H9 (cell line): ENCODE data around the gene MT1M. TPM values are rescaled to one million over a fixed set of nuclear protein-coding genes. Genes with fewer than 3 reads are reported as not detected.

Experiments used
- DNase-seq: peaks from one replicate; pipeline ENCODE4 v3.0.0-alpha.2; 2017
- H2AFZ ChIP-seq: one replicate; pipeline ENCODE4 v1.6.1; 2013; ENCODE audit warnings: mild to moderate bottlenecking, low read length, control low read depth, moderate library complexity
- H2AK5ac ChIP-seq: 2 replicates; pipeline ENCODE4 v1.6.1; 2013; ENCODE audit warnings: low read length, control low read depth, mixed read lengths; ENCODE audit not compliant: insufficient read length
- H2BK120ac ChIP-seq: one replicate; pipeline ENCODE4 v1.6.1; 2013; ENCODE audit warnings: low read depth, mild to moderate bottlenecking, low read length, control low read depth, inconsistent platforms; ENCODE audit not compliant: poor library complexity, severe bottlenecking
- H2BK12ac ChIP-seq: 2 replicates; pipeline ENCODE4 v1.6.1; 2013; ENCODE audit warnings: low read length, control low read depth, mixed read lengths, low read depth; ENCODE audit not compliant: insufficient read length
- H2BK15ac ChIP-seq: 2 replicates; pipeline ENCODE4 v1.6.1; 2013; ENCODE audit warnings: low read depth, low read length, control low read depth
- H2BK20ac ChIP-seq: one replicate; pipeline ENCODE4 v1.6.1; 2013; ENCODE audit warnings: low read depth, mild to moderate bottlenecking, low read length, control low read depth, inconsistent platforms; ENCODE audit not compliant: poor library complexity, severe bottlenecking
- H2BK5ac ChIP-seq: 2 replicates; pipeline ENCODE4 v1.6.1; 2013; ENCODE audit warnings: low read length, control low read depth, mixed read lengths; ENCODE audit not compliant: insufficient read length
- H3K14ac ChIP-seq: 2 replicates; pipeline ENCODE4 v1.6.1; 2013; ENCODE audit warnings: low read length, control low read depth; ENCODE audit not compliant: insufficient read depth
- H3K18ac ChIP-seq: 2 replicates; pipeline ENCODE4 v1.6.1; 2013; ENCODE audit warnings: low read depth, mild to moderate bottlenecking, mixed read lengths, low read length, control low read depth; ENCODE audit not compliant: insufficient read length
- H3K23ac ChIP-seq: 2 replicates; pipeline ENCODE4 v1.6.1; 2013; ENCODE audit warnings: low read length, control low read depth, mixed read lengths, low read depth; ENCODE audit not compliant: insufficient read length
- H3K23me2 ChIP-seq: 2 replicates; pipeline ENCODE4 v1.6.1; 2013; ENCODE audit warnings: low read depth, mild to moderate bottlenecking, mixed read lengths, low read length, control low read depth; ENCODE audit not compliant: insufficient read length, poor library complexity, severe bottlenecking
- H3K27ac ChIP-seq: 2 replicates; pipeline ENCODE4 v1.5.1; 2013; ENCODE audit warnings: low read length, control low read depth, mixed read lengths, low read depth; ENCODE audit not compliant: insufficient read length
- H3K27me3 ChIP-seq: 2 replicates; pipeline ENCODE4 v1.6.1; 2013; ENCODE audit warnings: low read length, control low read depth, inconsistent platforms; ENCODE audit not compliant: insufficient read depth
- H3K4ac ChIP-seq: 2 replicates; pipeline ENCODE4 v1.6.1; 2013; ENCODE audit warnings: low read depth, mild to moderate bottlenecking, control low read depth, inconsistent platforms, low read length, moderate library complexity
- H3K4me1 ChIP-seq: 2 replicates; pipeline ENCODE4 v1.6.1; 2013; ENCODE audit warnings: low read length, control low read depth, inconsistent platforms; ENCODE audit not compliant: insufficient read depth
- H3K4me2 ChIP-seq: 2 replicates; pipeline ENCODE4 v1.6.1; 2013; ENCODE audit warnings: low read length, control low read depth, mixed read lengths; ENCODE audit not compliant: insufficient read length, insufficient read depth
- H3K56ac ChIP-seq: 2 replicates; pipeline ENCODE4 v1.6.1; 2013; ENCODE audit warnings: low read depth, mild to moderate bottlenecking, mixed read lengths, low read length, control low read depth; ENCODE audit not compliant: insufficient read length
- H3K79me1 ChIP-seq: 2 replicates; pipeline ENCODE4 v1.6.1; 2013; ENCODE audit warnings: low read depth, mild to moderate bottlenecking, moderate library complexity, low read length, control low read depth, inconsistent platforms; ENCODE audit not compliant: insufficient read depth, poor library complexity, severe bottlenecking
- H3K79me2 ChIP-seq: 2 replicates; pipeline ENCODE4 v1.6.1; 2013; ENCODE audit warnings: low read length, control low read depth, inconsistent platforms; ENCODE audit not compliant: insufficient read depth
- H3K9ac ChIP-seq: 2 replicates; pipeline ENCODE4 v1.6.1; 2013; ENCODE audit warnings: low read length, control low read depth, mixed read lengths; ENCODE audit not compliant: insufficient read length; ENCODE audit errors: extremely low read depth
- H3K9me3 ChIP-seq: one replicate; pipeline ENCODE4 v1.6.1; 2013; ENCODE audit warnings: low read depth, low read length, inconsistent platforms; ENCODE audit not compliant: control insufficient read depth
- H3T11ph ChIP-seq: one replicate; pipeline ENCODE4 v1.6.1; 2013; ENCODE audit warnings: mild to moderate bottlenecking, low read length, control low read depth, inconsistent platforms
- H4K20me1 ChIP-seq: one replicate; pipeline ENCODE4 v1.6.1; 2013; ENCODE audit not compliant: control insufficient read depth, insufficient read length, insufficient read depth
- H4K5ac ChIP-seq: 2 replicates; pipeline ENCODE4 v1.6.1; 2013; ENCODE audit warnings: low read depth, mild to moderate bottlenecking, mixed read lengths, low read length, control low read depth; ENCODE audit not compliant: insufficient read length
- H4K8ac ChIP-seq: replicated peaks from 2 replicates; pipeline ENCODE4 v1.6.1; 2013; ENCODE audit warnings: low read length, control low read depth, mixed read lengths, low read depth; ENCODE audit not compliant: insufficient read length
- H4K91ac ChIP-seq: 2 replicates; pipeline ENCODE4 v1.6.1; 2013; ENCODE audit warnings: low read depth, mild to moderate bottlenecking, moderate library complexity, mixed read lengths, low read length, control low read depth; ENCODE audit not compliant: insufficient read length
- H3K27ac Mint-ChIP-seq, 3 experiments: 2 replicates in 2 of 3; 3 replicates in 1 of 3; pipeline ENCODE4 v1.8.0; 2020 to 2021; ENCODE audit warnings: mixed read lengths in 3 of 3, mild to moderate bottlenecking in 1 of 3, moderate library complexity in 1 of 3
- H3K27me3 Mint-ChIP-seq: 2 replicates; pipeline ENCODE4 v1.8.0; 2021; ENCODE audit warnings: low read depth, mild to moderate bottlenecking, moderate library complexity, mixed read lengths
- H3K36me3 Mint-ChIP-seq, 3 experiments: 2 replicates in 2 of 3; 3 replicates in 1 of 3; pipeline ENCODE4 v1.8.0; 2020 to 2021; ENCODE audit warnings: low read depth in 3 of 3, mixed read lengths in 3 of 3; ENCODE audit not compliant: insufficient read depth in 1 of 3
- H3K4me1 Mint-ChIP-seq, 2 experiments: 2 replicates each; pipeline ENCODE4 v1.8.0; 2020; ENCODE audit warnings: mixed read lengths in 2 of 2
- H3K4me3 Mint-ChIP-seq, 2 experiments: 2 replicates in 1 of 2; 3 replicates in 1 of 2; pipeline ENCODE4 v1.8.0; 2020 to 2021; ENCODE audit warnings: mild to moderate bottlenecking in 2 of 2, mixed read lengths in 2 of 2, moderate library complexity in 1 of 2
- H3K9me3 Mint-ChIP-seq, 2 experiments: 2 replicates in 1 of 2; 3 replicates in 1 of 2; pipeline ENCODE4 v1.8.0; 2020; ENCODE audit warnings: mild to moderate bottlenecking in 2 of 2, mixed read lengths in 2 of 2, moderate library complexity in 1 of 2
- WGBS: extraction: QIAGEN DNeasy Blood & Tissue Kit; methylation state at CpG from one replicate; pipeline ENCODE4 v1.1.7; 2013; ENCODE audit warnings: missing lambda C conversion rate, low lambda C conversion rate, mixed read lengths; ENCODE audit not compliant: insufficient read length; ENCODE audit errors: extremely low coverage; 5-methylcytosine and 5-hydroxymethylcytosine counted together
- total RNA-seq: library from RNA; stranded (reverse); gene quantifications from 2 replicates; pipeline ENCODE4 v1.2.1, GENCODE V29; 2021
- TF ChIP-seq, protein P1 (sequence below): fragments of 200-600 bp; sonication (generic); conservative IDR thresholded peaks from 3 replicates; pipeline ENCODE4 v1.8.0; 2021; ENCODE audit warnings: antibody characterized with exemption, mild to moderate bottlenecking

The MT1M gene
- total RNA-seq, 1 experiment from 2014 or later = 1.4 TPM

DNA sequence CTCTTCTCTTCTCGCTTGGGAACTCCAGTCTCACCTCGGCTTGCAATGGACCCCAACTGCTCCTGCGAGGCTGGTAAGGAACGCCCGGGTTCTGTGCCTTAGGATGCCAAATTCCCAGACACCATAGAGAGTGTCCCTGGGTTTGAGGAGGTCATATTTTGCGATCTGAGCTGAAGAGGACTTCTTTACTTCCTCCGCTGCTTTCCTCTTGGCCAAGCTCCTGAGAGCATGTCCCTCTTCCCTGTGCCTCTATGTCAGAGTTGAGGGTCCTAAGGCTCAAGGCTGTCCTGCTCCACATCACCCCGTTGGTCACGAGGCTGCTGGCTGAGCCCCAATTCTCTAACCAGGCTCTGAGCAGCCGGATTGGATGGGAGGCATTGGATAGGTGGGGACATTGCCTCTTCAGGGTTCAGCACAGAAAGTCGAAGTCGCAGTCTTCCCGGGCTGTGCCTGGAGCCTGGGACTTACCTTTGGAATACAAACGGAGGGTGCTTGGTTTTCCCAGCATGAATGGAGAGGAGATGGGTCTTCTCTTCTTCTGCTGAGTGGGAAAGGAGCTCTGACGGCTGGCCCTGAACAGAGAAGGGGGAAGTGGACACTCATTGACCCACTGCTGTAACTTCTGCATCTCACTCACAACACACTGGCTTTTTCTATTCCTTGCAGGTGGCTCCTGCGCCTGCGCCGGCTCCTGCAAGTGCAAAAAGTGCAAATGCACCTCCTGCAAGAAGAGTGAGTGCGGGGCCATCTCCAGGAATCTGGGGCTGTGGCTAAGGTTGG is 37.6 kb downstream of the MT1M start:
- TF ChIP-seq, protein P1, sequence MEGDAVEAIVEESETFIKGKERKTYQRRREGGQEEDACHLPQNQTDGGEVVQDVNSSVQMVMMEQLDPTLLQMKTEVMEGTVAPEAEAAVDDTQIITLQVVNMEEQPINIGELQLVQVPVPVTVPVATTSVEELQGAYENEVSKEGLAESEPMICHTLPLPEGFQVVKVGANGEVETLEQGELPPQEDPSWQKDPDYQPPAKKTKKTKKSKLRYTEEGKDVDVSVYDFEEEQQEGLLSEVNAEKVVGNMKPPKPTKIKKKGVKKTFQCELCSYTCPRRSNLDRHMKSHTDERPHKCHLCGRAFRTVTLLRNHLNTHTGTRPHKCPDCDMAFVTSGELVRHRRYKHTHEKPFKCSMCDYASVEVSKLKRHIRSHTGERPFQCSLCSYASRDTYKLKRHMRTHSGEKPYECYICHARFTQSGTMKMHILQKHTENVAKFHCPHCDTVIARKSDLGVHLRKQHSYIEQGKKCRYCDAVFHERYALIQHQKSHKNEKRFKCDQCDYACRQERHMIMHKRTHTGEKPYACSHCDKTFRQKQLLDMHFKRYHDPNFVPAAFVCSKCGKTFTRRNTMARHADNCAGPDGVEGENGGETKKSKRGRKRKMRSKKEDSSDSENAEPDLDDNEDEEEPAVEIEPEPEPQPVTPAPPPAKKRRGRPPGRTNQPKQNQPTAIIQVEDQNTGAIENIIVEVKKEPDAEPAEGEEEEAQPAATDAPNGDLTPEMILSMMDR = no peak
- H3K27ac ChIP-seq = no peak overlapping the region
- peak overlapping the region; percentile 27 to 73; a peak in 4 of 5 replicates for H3K4me3 Mint-ChIP-seq

More for the DNA sequence above, 37.6 kb downstream of the MT1M start:
- no peak overlapping the region for H2BK12ac ChIP-seq
- H3K4me1 ChIP-seq = peaks cover 6% of the 10 kb centered on the region; the same call in 1 of the 2 replicates
- no peak overlapping the region for H3K18ac ChIP-seq
- Mint-ChIP-seq H3K4me1 (peaks cover 12 to 42% of the 10 kb centered on the region in 2 experiments), H3K27me3 (peaks cover 84% of the 10 kb centered on the region), H3K36me3 (no peaks in the 10 kb centered on the region), H3K27ac (no peak overlapping the region), H3K9me3 (no peaks in the 10 kb centered on the region; a peak in 1 of 5 replicates)
- no peak overlapping the region for H2AFZ ChIP-seq
- no peak overlapping the region for H3K9ac ChIP-seq
- no peak overlapping the region for H2BK120ac ChIP-seq
- H4K20me1 ChIP-seq = no peaks in the 10 kb centered on the region
- no peaks in the 10 kb centered on the region for H3K9me3 ChIP-seq
- H2AK5ac ChIP-seq = no peak overlapping the region
- H3K27me3 ChIP-seq = peaks cover 54% of the 10 kb centered on the region
- DNase-seq = peak; percentile 38
- no peak overlapping the region for H2BK15ac ChIP-seq
- no peak overlapping the region for H4K91ac ChIP-seq
- H2BK5ac ChIP-seq = no peak overlapping the region
- no peaks in the 10 kb centered on the region for H3K79me2 ChIP-seq
- H3K4me2 ChIP-seq = peak overlapping the region; percentile 85
- no peak overlapping the region for H4K8ac ChIP-seq
- H3K79me1 ChIP-seq = no peaks in the 10 kb centered on the region
- no peak overlapping the region for H3K14ac ChIP-seq
- no peak overlapping the region for H3K56ac ChIP-seq
- no peak overlapping the region for H3K23ac ChIP-seq
- no peak overlapping the region for H4K5ac ChIP-seq
- no peak overlapping the region for H3K4ac ChIP-seq
- WGBS = no CpG with 5 or more reads among the region's 19 CpGs
- H3K23me2 ChIP-seq = peaks cover 12% of the 10 kb centered on the region
- H3T11ph ChIP-seq = no peak overlapping the region
- H2BK20ac ChIP-seq = no peak overlapping the region
